Esophagus muscularis mucosa (tissue), 4 donors: ENCODE data around the gene CSRNP3. TPM values are rescaled to one million over a fixed set of nuclear protein-coding genes. Genes with fewer than 3 reads are reported as not detected.

ENCODE experiments used
- DNase-seq: peaks from one replicate; pipeline ENCODE4 v3.0.0-alpha.2; 2017; ENCODE audit errors: extremely low spot score
- H3K27ac ChIP-seq, 4 donors: fragments of 200-600 bp; sonication (generic); replicated peaks in 1 of 4; 1 replicate in 3 of 4; 2 replicates in 1 of 4; pipeline ENCODE4 v1.5.1; 2016 to 2019; ENCODE audit warnings: mild to moderate bottlenecking in 1 of 4
- H3K27me3 ChIP-seq, 4 donors: fragments of 200-600 bp; sonication (generic); one replicate each; pipeline versions ENCODE4 v1.5.1 to v1.6.0; 2016 to 2019
- H3K36me3 ChIP-seq, 4 donors: fragments of 200-600 bp; sonication (generic); one replicate each; pipeline ENCODE4 v1.5.1; 2016 to 2019
- H3K4me1 ChIP-seq, 4 donors: fragments of 200-600 bp; sonication (generic); one replicate each; pipeline ENCODE4 v1.5.1; 2016 to 2019
- H3K4me3 ChIP-seq, 4 donors: fragments of 200-600 bp; sonication (generic); 1 replicate in 2 of 4; 2 replicates in 2 of 4; pipeline ENCODE4 v1.5.1; 2016 to 2019; ENCODE audit warnings: mild to moderate bottlenecking in 4 of 4, moderate library complexity in 1 of 4
- H3K9me3 ChIP-seq, 4 donors: fragments of 200-600 bp; sonication (generic); 1 replicate in 3 of 4; 2 replicates in 1 of 4; pipeline ENCODE4 v1.5.1; 2016 to 2019
- CTCF ChIP-seq, 3 experiments: fragments of 200-600 bp in 2 of 3; fragments of 450-650 bp in 1 of 3; sonication (generic) in 2 of 3; IDR thresholded peaks; one replicate each; pipeline ENCODE4 v1.5.1; 2017 to 2019; ENCODE audit warnings: antibody characterized with exemption in 3 of 3, mild to moderate bottlenecking in 2 of 3, moderate library complexity in 1 of 3
- EP300 ChIP-seq: sonication (generic); formaldehyde crosslinking; IDR thresholded peaks from one replicate; pipeline ENCODE4 v1.6.1; 2017; ENCODE audit warnings: antibody characterized with exemption
- POLR2A ChIP-seq: fragments of 450-650 bp; IDR thresholded peaks from one replicate; pipeline ENCODE4 v1.6.1; 2017; ENCODE audit warnings: antibody characterized with exemption, moderate library complexity, mild to moderate bottlenecking, low read depth
- POLR2AphosphoS5 ChIP-seq, 2 donors: sonication (generic); formaldehyde crosslinking; IDR thresholded peaks; one replicate each; pipeline ENCODE4 v1.6.1; 2017; ENCODE audit warnings: antibody characterized with exemption in 2 of 2
- WGBS: methylation state at CpG from one replicate; pipeline ENCODE4 v1.1.5; 2018; 5-methylcytosine and 5-hydroxymethylcytosine counted together
- intact Hi-C: fragments of 100-400 bp; cut with DNase I; formaldehyde crosslinking; loops from one replicate; pipeline ENCODE4 v1.15.1; 2023
- total RNA-seq, 4 donors: library from RNA; depleted of rRNA; stranded (reverse); fragments of >200 nt; gene quantifications; one replicate each; pipeline versions ENCODE4 v1.1.0 to v1.2.1, GENCODE V29; 2016

The CSRNP3 gene
- total RNA-seq, 4 donors from 2014 or later: 1.8 to 4.4 (median 2.4) TPM

DNA sequence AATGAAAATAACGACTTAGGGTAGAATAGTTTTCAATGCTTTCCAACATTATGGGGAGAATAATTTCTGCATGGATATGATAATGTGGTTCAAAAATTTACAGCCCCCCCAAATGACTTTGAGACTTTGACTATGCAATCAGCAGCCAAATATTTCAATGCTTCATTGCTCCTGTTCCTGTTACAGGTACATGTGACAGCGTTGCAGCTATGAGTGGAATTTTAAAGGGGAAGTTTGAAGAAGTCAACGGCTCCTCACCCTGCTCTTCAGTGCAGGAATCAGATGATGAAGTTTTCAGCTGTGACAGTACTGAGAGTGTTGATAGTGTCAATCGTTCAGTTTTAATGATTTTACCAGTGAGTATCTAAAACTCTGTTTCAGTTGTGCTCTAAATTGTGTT, 25.1 kb downstream of the CSRNP3 start:
- TF ChIP-seq POLR2A: no peak
- no peak for TF ChIP-seq CTCF (IDR thresholded peaks at IDR 0.05)
- no peak for TF ChIP-seq POLR2AphosphoS5 (IDR thresholded peaks at IDR 0.05)
- TF ChIP-seq EP300: no peak
- Histone ChIP-seq H3K9me3 (no peaks in the 10 kb centered on the region), H3K36me3 (peaks cover 0 to 3% (median 0%) of the 10 kb centered on the region in 4 donors), H3K27ac (no peak overlapping the region), H3K27me3 (no peaks in the 10 kb centered on the region), H3K4me3 (no peak overlapping the region), H3K4me1 (no peaks in the 10 kb centered on the region)
- intact Hi-C loops: no loop called here
- 85% methylated on average over 4 of the region's 4 CpGs for WGBS
- DNase-seq: no peak

- no peak for TF ChIP-seq CTCF (IDR thresholded peaks at IDR 0.05)
- TF ChIP-seq POLR2AphosphoS5 (IDR thresholded peaks at IDR 0.05): no peak
- TF ChIP-seq EP300: no peak
- TF ChIP-seq POLR2A: no peak
- no peaks in the 10 kb centered on the region for H3K27me3 ChIP-seq
- H3K36me3 ChIP-seq: peaks cover 0 to 3% (median 0%) of the 10 kb centered on the region in 4 donors
- H3K4me1 ChIP-seq: no peaks in the 10 kb centered on the region
- H3K27ac ChIP-seq: no peak overlapping the region
- H3K4me3 ChIP-seq: no peak overlapping the region
- 66% methylated on average over 3 of the region's 3 CpGs for WGBS
- no peak for DNase-seq
- intact Hi-C loops: loop anchor here (2.0 kb wide), 1 partner anchor 17 kb away; no protein-coding TSS in a partner anchor
- H3K9me3 ChIP-seq: no peaks in the 10 kb centered on the region
These were observed 28.3 kb downstream of the CSRNP3 start for GRCh38 chr2:165497659-165498317.

GRCh38 chr2:165499131-165499530, 29.6 kb downstream of the CSRNP3 start:
- intact Hi-C loops: loop anchor here (2.0 kb wide), 1 partner anchor 18 kb away; no protein-coding TSS in a partner anchor
- DNase-seq: no peak
- Histone ChIP-seq H3K27me3 (no peaks in the 10 kb centered on the region), H3K4me1 (no peaks in the 10 kb centered on the region), H3K4me3 (no peak overlapping the region), H3K27ac (no peak overlapping the region), H3K36me3 (peaks cover 0 to 3% (median 0%) of the 10 kb centered on the region in 4 donors), H3K9me3 (no peaks in the 10 kb centered on the region)
- 82% methylated on average over 3 of the region's 3 CpGs for WGBS
- no peak for TF ChIP-seq POLR2A
- no peak for TF ChIP-seq CTCF (IDR thresholded peaks at IDR 0.05)
- no peak for TF ChIP-seq POLR2AphosphoS5 (IDR thresholded peaks at IDR 0.05)
- TF ChIP-seq EP300: no peak

GRCh38 chr2:165500001-165500400, 30.5 kb downstream of the CSRNP3 start:
- H3K27ac ChIP-seq: no peak overlapping the region
- H3K4me3 ChIP-seq: no peak overlapping the region
- no peaks in the 10 kb centered on the region for H3K4me1 ChIP-seq
- no peak for TF ChIP-seq EP300
- no peak for TF ChIP-seq POLR2AphosphoS5 (IDR thresholded peaks at IDR 0.05)
- no peak for TF ChIP-seq CTCF (IDR thresholded peaks at IDR 0.05)
- no peak for TF ChIP-seq POLR2A
- intact Hi-C loops: no loop called here
- 94% methylated on average over 2 of the region's 2 CpGs for WGBS
- H3K27me3 ChIP-seq: no peaks in the 10 kb centered on the region
- no peak for DNase-seq
- H3K36me3 ChIP-seq: peaks cover 0 to 3% (median 0%) of the 10 kb centered on the region in 4 donors
- H3K9me3 ChIP-seq: no peaks in the 10 kb centered on the region

DNA sequence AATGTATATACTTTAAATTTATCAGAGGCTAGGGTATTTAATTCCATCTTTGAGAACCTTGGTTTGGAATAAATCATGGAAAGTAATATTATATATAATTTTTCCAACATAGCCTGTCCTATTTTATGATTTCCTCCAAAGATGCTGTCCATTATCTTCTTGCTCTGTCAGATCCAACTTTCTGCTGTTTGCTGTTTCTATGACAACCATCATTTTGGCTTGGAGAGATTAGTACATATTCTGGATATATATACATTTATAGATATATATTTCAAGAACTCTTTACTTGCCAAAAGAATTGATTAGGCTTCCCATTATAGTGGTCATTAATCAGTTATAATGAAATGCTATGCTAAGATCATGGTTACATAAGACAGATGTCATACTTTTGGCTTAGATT, 31.3 kb downstream of the CSRNP3 start:
- no peaks in the 10 kb centered on the region for H3K9me3 ChIP-seq
- H3K4me1 ChIP-seq: no peaks in the 10 kb centered on the region
- intact Hi-C loops: no loop called here
- H3K4me3 ChIP-seq: no peak overlapping the region
- H3K36me3 ChIP-seq: peaks cover 0 to 3% (median 0%) of the 10 kb centered on the region in 4 donors
- TF ChIP-seq CTCF (IDR thresholded peaks at IDR 0.05): no peak
- TF ChIP-seq POLR2A: no peak
- no peak for TF ChIP-seq EP300
- no peak for TF ChIP-seq POLR2AphosphoS5 (IDR thresholded peaks at IDR 0.05)
- no peak for DNase-seq
- no peak overlapping the region for H3K27ac ChIP-seq
- H3K27me3 ChIP-seq: no peaks in the 10 kb centered on the region
